Measurements from ENCODE around the gene DEPDC7.

DEPDC7 gene

GRCh38 chr11:33063326-33063881 is 47.7 kb downstream of the DEPDC7 start:
- no peak for DNase-seq

DNA sequence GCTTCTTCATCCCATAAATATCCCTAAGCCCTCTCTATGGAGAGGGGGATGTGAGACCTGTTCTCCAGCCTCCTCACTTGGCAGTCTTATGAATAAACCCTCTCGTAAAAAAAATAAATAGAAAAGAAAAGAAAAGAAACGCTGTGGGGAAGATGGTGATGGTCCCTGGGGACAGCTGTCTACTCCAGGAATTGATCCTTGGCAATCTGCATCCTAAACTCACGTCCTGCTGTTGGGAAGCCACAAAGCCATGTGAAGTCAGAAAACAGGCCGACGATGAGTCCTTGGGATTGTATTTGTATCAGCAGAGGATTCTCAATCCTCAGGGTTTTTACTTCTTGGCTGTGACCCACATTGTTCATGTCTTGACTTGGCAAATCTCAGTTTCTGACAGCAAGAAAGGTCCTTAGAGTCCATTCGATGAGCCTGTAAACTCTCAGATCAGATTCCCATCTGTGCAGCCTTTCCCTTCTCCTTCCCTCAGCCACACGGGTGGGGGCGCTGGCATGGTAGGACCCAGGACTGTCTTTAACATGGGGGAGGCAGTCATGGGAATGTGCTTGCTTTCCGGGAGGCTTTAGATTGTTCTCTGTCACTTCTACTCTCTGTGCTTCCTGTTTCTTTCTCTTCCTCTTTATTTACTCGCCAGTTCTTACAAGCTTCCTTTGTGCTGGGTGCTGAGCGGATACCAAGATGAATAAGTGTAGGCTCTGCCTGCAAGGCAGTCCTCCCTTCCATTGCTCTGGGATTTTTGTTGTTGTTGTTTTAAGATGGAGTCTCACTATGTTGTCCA is 48.6 kb downstream of the DEPDC7 start:
- DNase-seq, result no peak

GRCh38 chr11:33064866-33065265 is 49.2 kb downstream of the DEPDC7 start:
- no peak for DNase-seq

DNA sequence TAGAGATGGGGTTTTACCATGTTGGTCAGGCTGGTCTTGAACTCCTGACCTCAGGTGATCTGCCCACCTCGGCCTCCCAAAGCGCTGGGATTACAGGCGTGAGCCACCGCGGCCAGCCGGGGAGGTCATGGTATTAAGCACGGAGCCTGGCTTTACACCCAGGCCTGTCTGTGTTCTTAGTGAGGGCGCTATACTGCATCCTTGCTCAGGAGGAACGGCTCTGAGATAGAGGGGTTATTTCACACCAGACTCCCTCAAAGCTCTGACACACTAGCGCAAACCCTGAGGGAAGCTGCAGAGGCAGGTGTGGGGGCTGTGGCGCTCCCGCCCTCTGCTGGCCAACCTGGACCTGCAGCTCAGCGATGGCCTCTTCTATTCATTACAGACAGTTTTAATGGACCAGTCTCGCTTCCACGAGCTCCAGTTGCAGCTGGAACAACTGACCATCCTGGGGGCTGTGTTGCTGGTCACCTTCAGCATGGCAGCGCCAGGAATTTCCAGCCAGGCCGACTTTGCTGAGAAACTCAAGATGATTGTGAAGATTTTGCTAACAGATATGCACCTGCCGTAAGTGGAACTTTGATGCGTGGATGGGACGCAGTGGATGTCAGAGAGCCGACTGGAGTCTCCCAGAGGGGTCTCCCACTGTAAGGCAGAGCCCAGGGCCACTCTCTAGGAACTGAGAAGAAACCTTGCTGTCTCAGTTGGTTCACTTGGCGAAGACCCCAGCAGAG is 49.9 kb downstream of the DEPDC7 start:
- peak; percentile 13 to 55 (median 53) for DNase-seq

GRCh38 chr11:33067294-33067693 is 51.6 kb downstream of the DEPDC7 start:
- DNase-seq, result no peak

DNA sequence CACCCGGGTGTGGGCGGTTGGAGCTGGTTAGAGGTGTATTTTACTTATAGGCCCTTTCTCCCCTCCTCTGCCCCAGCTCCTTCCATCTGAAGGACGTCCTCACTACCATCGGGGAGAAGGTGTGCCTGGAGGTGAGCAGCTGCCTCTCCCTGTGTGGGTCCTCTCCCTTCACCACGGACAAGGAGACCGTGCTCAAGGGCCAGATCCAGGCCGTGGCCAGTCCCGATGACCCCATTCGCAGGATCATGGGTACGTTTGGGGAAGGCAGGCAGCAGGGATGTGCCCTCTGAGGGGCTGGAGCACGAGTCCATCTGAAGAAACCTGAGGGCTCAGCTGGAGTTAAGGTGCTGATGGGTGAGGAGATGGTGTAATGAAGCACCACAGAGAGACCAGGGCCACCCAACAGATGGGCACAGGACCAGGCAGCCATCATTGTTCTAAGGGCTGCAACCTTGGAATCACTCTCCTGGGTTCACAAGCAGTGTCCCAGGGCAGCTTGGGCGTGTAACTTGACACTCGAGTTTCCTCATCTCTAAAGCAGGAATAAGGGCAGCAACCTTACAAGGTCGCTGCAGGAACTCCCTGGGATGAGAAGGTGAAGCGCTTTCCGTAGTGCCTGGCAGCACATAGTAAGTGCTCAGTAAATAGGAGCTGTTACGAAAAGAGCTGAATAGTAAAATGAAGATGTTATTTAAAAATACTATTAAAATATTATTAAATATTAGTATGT is 53.1 kb downstream of the DEPDC7 start:
- DNase-seq, result no peak

DNA sequence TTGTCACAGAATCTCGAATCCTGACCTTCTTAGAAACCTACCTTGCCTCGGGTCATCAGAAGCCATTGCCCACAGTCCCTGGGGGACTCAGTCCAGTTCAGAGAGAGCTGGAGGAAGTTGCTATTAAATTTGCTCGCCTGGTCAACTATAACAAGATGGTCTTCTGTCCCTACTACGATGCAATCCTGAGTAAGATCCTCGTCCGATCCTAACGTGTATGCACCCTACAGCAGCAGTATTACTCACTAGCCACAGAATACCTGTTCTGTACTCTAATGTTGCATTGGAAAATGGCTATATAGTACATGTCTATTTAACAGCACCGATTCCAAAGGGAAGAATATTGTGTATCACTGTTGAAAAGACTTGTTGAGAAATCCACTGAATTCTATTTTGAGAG is 56.8 kb downstream of the DEPDC7 start:
- DNase-seq, result no peak
